ENCODE measurements around the gene LRRC41. TPM values are rescaled to one million over a fixed set of nuclear protein-coding genes. Genes with fewer than 3 reads are reported as not detected.
A peak's percentile ranks its signal among the peaks of the same experiment; 100 is the strongest.
"Not testable (repeated sequence)": the region's sequence is repeated elsewhere in the genome, so short reads cannot be mapped to it uniquely, and the experiment has no call there.

The LRRC41 gene
- total and polyA plus RNA-seq, 2 experiments from 2014 or later, result 20.1 to 69.4 TPM

DNA sequence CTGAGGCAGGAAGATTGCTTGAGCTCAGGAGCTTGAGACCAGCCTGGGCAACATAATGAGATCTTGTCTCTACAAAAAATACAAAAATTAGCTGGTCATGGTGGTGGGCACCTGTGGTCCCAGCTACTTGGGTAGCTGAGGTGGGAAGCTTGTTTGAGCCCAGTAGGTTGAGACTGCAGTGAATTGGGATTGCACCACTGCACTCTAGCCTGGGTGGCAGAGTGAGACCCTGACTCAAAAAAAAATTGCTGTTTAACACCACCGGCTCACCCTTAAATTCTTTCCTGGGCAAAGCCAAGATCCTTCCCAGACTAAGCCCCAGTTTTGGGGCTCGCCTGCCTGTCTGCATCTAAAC, 30.6 kb upstream of the LRRC41 start (continued):
- TF ChIP-seq, protein P1, sequence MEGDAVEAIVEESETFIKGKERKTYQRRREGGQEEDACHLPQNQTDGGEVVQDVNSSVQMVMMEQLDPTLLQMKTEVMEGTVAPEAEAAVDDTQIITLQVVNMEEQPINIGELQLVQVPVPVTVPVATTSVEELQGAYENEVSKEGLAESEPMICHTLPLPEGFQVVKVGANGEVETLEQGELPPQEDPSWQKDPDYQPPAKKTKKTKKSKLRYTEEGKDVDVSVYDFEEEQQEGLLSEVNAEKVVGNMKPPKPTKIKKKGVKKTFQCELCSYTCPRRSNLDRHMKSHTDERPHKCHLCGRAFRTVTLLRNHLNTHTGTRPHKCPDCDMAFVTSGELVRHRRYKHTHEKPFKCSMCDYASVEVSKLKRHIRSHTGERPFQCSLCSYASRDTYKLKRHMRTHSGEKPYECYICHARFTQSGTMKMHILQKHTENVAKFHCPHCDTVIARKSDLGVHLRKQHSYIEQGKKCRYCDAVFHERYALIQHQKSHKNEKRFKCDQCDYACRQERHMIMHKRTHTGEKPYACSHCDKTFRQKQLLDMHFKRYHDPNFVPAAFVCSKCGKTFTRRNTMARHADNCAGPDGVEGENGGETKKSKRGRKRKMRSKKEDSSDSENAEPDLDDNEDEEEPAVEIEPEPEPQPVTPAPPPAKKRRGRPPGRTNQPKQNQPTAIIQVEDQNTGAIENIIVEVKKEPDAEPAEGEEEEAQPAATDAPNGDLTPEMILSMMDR (conservative IDR thresholded peaks at IDR 0.05; ENCODE audit: low read depth in 2 of 2), result no peak
- no peak for TF ChIP-seq ZNF114 (CRISPR knock-in tag; IDR thresholded peaks at IDR 0.05)
- no peak for TF ChIP-seq STAT1 (IDR thresholded peaks at IDR 0.05; ENCODE audit: unreplicated experiment)

DNA sequence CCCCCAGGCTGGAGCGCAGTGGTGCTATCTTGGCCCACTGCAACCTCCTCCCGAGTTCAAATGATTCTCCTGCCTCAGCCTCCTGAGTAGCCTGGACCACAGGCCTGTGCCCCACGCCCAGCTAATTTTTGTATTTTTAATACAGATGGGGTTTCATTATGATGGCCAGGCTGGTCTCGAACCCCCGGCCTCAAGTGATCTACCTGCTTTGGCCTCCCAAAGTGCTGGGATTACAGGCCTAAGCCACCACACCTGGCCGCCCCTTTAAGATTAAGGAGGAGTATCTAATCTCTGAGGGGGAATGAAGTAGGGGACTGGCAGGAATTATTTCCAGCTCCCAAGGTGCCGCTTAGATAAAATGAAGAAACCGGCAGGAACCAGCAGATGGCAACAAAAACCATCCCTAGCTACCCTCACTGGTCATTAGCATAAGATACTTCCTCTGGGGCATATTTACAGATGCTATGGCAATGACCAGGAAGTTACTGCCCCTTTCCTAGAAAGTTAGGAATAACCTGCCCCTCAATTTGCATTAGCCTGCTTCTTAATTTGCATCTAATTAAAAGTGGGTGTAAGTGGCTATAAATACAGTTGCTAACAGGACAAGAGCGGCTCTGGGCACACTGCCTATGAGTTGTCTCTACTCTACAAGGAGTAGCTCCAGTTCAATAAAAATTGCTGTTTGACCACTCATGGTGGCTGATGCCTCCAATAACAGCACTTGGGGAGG, 30.0 kb upstream of the LRRC41 start:
- no peak overlapping the region for H3K4me3 Mint-ChIP-seq
- Histone ChIP-seq H3K27ac (ENCODE audit: low read depth) (peak overlapping the region; percentile 7; the same call in 1 of the 2 replicates), H4K20me1 (replicated peaks; ENCODE audit: insufficient read depth) (no peaks in the 10 kb centered on the region), H3K4me1 (ENCODE audit: insufficient read depth) (peaks cover 25% of the 10 kb centered on the region), H3K36me3 (ENCODE audit: insufficient read depth) (no peaks in the 10 kb centered on the region), H3K79me2 (replicated peaks; ENCODE audit: insufficient read depth) (no peaks in the 10 kb centered on the region), H3F3A (replicated peaks; ENCODE audit: low read depth) (no peaks in the 10 kb centered on the region), H3K4me3 (no peak overlapping the region), H3K27me3 (ENCODE audit: insufficient read depth) (no peaks in the 10 kb centered on the region), H3K4me2 (no peak overlapping the region), H2AFZ (0 out of 2 replicates have a peak overlapping the region, but pooled peaks have one; percentile 2), H3K9me2 (ENCODE audit: insufficient read depth) (no peaks in the 10 kb centered on the region; the same call in 1 of the 2 replicates)
- peaks cover 2% of the 10 kb centered on the region for H3K27me3 Mint-ChIP-seq (ENCODE audit: insufficient read depth, low read depth, poor library complexity)
- H3K27ac Mint-ChIP-seq, result no peak overlapping the region
- peaks cover 32% of the 10 kb centered on the region for H3K4me1 Mint-ChIP-seq
- ATAC-seq (peak; percentile 89), DNase-seq (ENCODE audit: low spot score) (peak; percentile 89)
- no peaks in the 10 kb centered on the region for H3K36me3 Mint-ChIP-seq (ENCODE audit: low read depth)
- no peaks in the 10 kb centered on the region for H3K9me3 Mint-ChIP-seq
- TF ChIP-seq, protein P1 (conservative IDR thresholded peaks at IDR 0.05; ENCODE audit: low read depth in 2 of 2), result peak; percentile 60 to 74
- TF ChIP-seq, protein P2, sequence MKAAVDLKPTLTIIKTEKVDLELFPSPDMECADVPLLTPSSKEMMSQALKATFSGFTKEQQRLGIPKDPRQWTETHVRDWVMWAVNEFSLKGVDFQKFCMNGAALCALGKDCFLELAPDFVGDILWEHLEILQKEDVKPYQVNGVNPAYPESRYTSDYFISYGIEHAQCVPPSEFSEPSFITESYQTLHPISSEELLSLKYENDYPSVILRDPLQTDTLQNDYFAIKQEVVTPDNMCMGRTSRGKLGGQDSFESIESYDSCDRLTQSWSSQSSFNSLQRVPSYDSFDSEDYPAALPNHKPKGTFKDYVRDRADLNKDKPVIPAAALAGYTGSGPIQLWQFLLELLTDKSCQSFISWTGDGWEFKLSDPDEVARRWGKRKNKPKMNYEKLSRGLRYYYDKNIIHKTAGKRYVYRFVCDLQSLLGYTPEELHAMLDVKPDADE (IDR thresholded peaks at IDR 0.05), result no peak

DNA sequence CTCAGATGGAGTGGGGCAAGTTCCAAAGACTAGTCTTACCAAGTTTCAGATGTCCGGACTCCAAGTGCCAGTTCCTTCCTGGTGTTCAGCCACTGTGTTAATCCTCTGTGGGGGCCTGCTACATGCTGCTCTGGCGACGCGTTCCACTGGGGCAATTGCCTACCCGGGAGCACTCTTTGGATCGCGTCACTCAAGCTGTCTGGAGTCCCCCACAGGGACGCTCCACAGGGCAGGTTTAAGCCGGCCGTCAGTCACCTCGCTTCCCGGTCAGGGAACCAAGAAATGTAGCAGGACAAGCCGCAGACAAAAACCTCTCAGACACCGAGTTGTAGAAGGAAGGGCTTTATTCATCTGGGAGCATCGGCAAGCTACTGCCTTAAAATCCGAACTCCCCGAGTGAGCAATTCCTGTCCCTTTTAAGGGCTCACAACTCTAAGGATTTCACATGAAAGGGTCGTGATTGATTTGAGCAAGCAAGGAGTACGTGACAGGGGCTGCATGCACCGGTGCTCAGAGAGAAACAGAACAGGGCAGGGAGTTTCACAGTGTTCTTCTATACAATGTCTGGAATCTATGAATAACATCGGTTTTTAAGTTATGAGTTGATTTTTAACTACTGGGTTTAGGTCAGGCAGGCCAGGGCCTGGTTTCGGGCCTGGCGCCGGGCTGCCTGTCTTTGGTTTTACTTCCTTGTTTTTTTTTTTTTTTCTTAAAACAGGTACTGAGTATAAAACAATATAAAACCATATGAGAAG, 28.5 kb upstream of the LRRC41 start:
- H3K4me3 ChIP-seq; DNase-seq (ENCODE audit: low spot score); H3K4me3 Mint-ChIP-seq; H3K9me2 ChIP-seq (ENCODE audit: insufficient read depth); H4K20me1 ChIP-seq (replicated peaks; ENCODE audit: insufficient read depth); H3K9me3 Mint-ChIP-seq; H3K4me2 ChIP-seq; H3K36me3 ChIP-seq (ENCODE audit: insufficient read depth); H3K27me3 ChIP-seq (ENCODE audit: insufficient read depth); H3K79me2 ChIP-seq (replicated peaks; ENCODE audit: insufficient read depth); H3F3A ChIP-seq (replicated peaks; ENCODE audit: low read depth); H3K27me3 Mint-ChIP-seq (ENCODE audit: insufficient read depth, low read depth, poor library complexity); H3K36me3 Mint-ChIP-seq (ENCODE audit: low read depth); H3K27ac Mint-ChIP-seq: not testable (repeated sequence)
- peak overlapping the region; percentile 84 for H2AFZ ChIP-seq
- peaks cover 33% of the 10 kb centered on the region for H3K4me1 ChIP-seq (ENCODE audit: insufficient read depth)
- peaks cover 34% of the 10 kb centered on the region for H3K4me1 Mint-ChIP-seq
- H3K27ac ChIP-seq (ENCODE audit: low read depth), result peak overlapping the region; percentile 69
- ATAC-seq, result peak; percentile 42; the same call in 2 of the 3 replicates

DNA sequence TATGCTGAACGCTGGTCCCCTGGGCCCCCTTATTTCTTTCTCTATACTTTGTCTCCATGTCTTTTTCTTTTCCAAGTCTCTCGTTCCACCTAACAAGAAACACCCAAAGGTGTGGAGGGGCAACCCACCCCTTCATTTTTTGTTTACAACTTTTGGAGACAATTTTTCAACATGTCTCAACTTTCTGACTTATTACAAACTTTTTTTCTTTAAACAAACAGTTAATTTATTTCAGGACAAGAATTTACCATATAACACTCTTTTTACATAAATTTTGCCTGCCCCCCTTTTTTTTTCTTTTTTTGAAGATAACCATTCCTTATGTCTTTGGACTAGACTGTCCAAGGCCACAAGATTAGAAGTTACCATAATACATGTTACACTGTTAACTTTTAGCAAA, 27.0 kb upstream of the LRRC41 start:
- not testable (repeated sequence) for H3K36me3 ChIP-seq (ENCODE audit: insufficient read depth); H3K4me3 Mint-ChIP-seq; H3K79me2 ChIP-seq (replicated peaks; ENCODE audit: insufficient read depth); H3K9me2 ChIP-seq (ENCODE audit: insufficient read depth); DNase-seq (ENCODE audit: low spot score); H3K9me3 Mint-ChIP-seq; H3K27me3 ChIP-seq (ENCODE audit: insufficient read depth); H3K27ac Mint-ChIP-seq; H3K27me3 Mint-ChIP-seq (ENCODE audit: insufficient read depth, low read depth, poor library complexity); H3K36me3 Mint-ChIP-seq (ENCODE audit: low read depth); H2AFZ ChIP-seq; H4K20me1 ChIP-seq (replicated peaks; ENCODE audit: insufficient read depth); H3K4me3 ChIP-seq; H3F3A ChIP-seq (replicated peaks; ENCODE audit: low read depth); ATAC-seq
- Histone ChIP-seq H3K27ac (ENCODE audit: low read depth) (peak overlapping the region; percentile 86), H3K4me2 (peak overlapping the region; percentile 29; the same call in 1 of the 2 replicates), H3K4me1 (ENCODE audit: insufficient read depth) (peaks cover 33% of the 10 kb centered on the region)
- peaks cover 34% of the 10 kb centered on the region for H3K4me1 Mint-ChIP-seq

DNA sequence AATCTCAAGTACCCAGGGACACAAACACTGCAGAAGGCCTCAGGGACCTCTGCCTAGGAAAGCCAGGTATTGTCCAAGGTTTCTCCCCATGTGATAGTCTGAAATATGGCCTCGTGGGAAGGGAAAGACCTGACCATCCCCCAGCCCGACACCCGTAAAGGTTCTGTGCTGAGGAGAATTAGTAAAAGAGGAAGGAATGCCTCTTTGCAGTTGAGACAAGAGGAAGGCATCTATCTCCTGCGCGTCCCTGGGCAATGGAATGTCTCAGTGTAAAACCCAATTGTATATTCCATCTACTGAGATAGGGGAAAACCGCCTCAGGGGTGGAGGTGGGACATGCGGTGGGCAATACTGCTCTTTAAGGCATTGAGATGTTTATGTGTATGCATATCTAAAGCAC, 26.4 kb upstream of the LRRC41 start:
- not testable (repeated sequence) for H3K79me2 ChIP-seq (replicated peaks; ENCODE audit: insufficient read depth); H3K4me3 Mint-ChIP-seq; H3F3A ChIP-seq (replicated peaks; ENCODE audit: low read depth); H3K36me3 ChIP-seq (ENCODE audit: insufficient read depth); H3K9me3 Mint-ChIP-seq; H3K27me3 Mint-ChIP-seq (ENCODE audit: insufficient read depth, low read depth, poor library complexity); H3K27me3 ChIP-seq (ENCODE audit: insufficient read depth); H3K9me2 ChIP-seq (ENCODE audit: insufficient read depth); H3K4me3 ChIP-seq; H3K36me3 Mint-ChIP-seq (ENCODE audit: low read depth); H3K27ac Mint-ChIP-seq; H2AFZ ChIP-seq; ATAC-seq; H4K20me1 ChIP-seq (replicated peaks; ENCODE audit: insufficient read depth)
- peak; percentile 33 for DNase-seq (ENCODE audit: low spot score)
- H3K4me1 ChIP-seq (ENCODE audit: insufficient read depth), result peaks cover 33% of the 10 kb centered on the region
- peaks cover 34% of the 10 kb centered on the region for H3K4me1 Mint-ChIP-seq
- peak overlapping the region; percentile 46; the same call in 1 of the 2 replicates for H3K4me2 ChIP-seq
- peak overlapping the region; percentile 74; the same call in 1 of the 2 replicates for H3K27ac ChIP-seq (ENCODE audit: low read depth)

Measured in GM23338 (cell line).